NCI-H2171 treated with DMSO at 0.1 percent for 48 hours (cell line): ENCODE measurements around the gene CEBPG.

Source experiments
- DNase-seq: peaks from one replicate; lab custom pipeline; 2025; lab: John Stamatoyannopoulos, UW

Gene CEBPG

DNA sequence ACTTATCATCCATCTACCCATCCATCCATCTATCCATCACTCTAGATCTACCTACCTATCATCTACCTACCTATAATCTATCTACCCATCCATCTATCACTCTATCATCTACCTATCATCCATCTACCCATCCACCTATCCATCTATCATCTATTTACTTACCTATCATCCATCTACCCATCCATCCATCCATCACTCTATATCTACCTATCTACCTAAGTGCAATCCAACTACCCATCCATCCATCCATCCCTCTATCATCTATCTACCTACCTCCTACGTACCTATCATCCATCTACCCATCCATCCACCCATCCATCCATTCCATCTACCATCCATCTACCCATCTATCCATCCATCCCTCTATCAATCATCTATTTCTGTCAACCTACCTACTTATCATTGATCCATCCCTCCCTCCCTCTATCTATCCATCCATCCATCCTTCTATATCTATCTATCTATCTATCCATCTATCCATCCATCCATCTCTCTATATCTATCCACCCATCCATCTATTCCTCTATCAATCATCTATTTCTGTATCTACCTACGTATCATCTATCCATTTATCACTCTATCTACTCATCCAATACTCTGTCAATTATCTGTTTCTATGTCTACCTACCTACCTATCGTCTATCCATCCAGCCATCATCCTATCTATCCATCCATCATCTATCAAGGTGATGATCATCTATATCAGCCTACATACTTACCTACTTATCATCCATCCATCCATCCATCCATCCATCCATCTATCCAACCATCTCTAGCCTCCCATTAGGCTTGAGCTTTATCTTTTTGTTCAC is 49.1 kb downstream of the CEBPG start:
- DNase-seq, result no peak

DNA sequence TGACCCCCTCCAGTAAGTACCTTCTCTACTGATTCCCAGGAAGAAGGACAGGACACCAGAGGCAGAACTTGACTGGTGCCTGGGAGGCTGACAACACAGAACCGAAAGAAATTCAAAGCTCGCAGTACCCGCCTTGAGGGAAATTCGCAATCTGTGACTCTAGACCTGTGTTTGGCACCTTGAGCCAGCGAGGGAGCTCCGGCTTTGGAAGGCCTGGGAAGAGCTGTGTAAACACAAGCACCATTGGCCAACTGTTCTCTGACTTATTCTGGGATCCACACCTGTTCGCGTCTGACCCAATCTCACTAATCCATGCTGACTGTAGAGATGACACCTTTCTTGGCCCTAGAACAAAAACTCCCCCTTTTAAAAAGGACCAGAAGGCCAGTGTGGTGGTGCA is 50.7 kb downstream of the CEBPG start:
- no peak for DNase-seq

DNA sequence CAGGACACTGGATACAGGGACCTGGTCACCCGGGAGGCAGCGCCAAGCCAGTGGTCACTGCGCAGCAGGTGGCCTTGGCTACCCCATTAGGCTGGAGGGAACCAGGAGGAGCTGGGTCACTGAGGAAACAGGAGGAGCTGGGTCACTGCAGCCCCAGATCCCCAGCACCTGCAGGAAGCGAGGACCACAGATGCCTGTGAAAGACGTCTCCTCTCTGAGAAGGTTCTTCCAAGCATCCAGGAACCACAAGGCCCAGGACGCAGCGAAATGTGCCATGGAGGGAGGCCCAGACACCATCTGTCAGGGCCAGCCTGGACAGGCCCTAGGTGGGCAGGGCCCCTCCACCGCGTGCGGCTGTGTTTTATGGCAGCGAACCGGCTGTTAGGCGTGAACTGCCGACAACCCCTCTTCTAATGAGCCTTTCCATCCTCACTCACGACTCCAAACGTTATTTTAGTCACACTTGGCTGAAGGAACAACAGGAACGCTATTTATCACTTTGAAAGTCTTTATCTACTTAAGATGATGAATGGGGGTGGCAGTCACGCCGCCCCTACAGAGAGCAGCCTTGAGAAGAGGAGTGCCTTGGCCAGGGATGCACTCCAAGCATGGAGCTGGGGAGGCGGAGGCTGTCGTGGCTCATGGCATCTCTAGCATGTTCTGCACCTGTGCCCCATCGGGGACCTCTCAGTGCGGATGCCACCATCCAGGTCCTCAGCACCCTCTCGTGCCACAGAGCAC is 53.3 kb downstream of the CEBPG start:
- peak; percentile 68 for DNase-seq

DNA sequence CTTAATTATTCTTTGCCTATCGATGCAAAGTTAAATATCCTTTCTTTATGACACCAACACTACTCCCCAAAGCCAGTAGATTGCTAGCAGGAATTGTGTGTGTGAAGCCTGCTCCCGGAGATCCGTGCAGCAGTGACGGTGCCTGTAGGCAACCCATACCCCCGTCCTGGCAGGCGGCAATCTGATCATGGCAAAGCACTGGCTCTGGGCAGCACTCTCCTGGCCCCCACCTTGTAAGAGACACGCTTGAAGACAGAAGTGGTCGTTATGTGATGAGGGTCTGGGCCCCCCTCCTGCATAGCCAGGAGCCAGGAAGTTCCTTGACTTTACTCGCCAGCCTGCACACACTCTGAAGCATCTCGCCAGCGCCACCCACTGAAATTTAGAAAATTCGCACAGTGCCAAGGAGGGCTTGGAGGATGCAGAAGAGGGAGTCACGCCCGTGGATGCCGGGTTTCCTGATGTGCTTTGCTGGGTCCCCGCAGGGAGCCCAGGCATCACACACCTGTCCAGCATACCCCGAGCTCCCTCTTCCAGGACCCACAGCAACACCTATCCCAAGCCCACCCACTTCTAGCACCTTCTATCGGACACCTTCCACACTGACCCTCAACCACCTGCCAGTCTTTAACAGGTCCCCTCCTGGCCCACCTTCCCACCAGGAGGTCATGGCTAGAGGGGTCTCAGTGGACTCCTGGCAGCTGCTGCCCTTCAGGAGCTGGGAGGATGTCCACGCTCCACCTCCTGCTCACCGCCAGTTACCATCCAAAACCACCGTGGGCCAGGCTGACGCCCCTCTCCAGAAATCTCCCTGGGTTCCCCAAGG is 54.5 kb downstream of the CEBPG start:
- no peak for DNase-seq

DNA sequence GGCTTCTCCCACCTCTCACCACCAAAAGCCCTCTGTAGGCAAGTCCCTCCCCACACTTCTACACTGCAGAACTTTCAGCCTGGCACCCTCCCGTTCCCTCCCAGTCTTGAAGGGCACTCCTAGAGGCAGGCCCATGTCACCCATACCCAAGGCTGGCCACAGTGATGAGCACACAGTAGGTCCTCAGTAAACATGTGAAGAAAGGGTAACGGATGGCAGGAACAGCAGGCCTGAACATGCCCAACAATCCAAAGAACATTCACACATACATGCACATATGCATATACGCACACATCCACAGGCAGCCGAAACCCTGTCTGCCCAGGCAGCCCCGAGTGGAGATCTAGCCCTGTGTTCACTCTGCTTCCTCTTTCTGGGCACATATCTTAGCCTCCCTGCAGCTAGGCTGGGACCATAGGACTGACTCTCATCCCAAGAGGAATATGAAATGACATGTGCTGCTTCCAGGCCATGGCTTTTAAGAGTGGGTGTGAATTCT is 55.2 kb downstream of the CEBPG start:
- DNase-seq, result no peak

DNA sequence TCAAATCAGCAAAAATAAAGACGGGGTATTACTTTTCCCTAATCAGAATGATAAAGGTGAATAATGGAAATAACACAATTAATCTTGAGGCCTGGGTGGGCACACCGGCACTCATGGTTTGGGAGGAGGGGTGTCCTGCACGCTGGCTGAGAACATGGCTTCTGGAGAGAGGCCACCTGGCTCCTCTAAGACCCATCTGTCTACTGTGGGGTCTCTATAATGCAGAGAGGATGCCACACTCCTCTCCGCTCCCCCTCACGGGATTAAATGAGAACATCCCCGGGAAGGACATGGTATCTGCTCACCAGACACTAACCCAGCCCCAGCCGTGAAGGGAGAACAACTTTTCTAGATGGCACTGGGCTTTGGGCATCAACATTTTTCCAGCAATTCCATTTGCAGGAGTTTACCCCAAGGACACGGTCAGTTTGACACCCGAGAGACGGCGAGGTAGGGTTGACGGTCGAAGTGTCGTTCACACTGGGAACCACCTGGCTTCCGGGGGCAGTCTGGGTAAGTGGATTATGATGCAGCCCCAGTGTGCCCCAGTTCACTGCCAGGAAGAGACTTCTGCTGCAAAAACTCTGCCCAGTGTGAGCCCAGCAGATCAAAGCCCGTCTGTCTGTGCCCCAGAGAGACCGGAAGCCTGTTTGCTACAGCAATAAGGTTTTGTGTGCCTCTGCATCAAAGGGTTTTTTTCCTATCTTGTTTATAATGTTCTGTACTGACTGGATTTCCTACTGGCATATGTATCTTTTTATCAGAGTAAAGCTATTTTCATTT is 56.6 kb downstream of the CEBPG start:
- peak; percentile 19 for DNase-seq

DNA sequence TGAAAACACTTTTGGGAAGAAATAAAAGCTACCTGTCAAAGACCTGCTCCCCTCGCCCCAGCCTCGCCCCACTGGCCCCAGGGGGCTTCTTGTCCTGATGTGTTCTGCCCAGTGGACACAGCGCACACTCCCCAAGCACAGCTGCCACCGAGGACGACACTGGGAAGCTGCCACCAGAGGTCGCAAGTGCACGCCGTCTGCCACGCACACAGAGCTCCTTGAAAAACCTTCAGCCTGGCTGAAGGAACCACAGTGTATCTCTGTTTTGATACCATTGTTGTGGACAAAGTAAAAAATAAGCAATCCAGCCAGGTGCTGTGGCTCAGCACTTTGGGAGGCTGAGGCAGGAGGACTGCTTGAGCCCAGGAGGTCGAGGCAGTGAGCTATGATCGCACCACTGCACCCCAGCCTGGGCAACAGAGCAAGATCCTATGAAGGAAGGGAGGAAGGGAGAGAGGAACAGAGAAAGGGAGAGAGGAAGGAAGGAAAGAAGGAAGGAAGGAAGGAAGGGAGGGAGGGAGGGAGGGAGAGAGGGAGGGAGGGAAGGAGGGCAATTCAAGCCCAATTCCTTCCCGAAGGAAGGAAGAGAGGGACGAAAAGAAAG is 57.3 kb downstream of the CEBPG start:
- peak; percentile 81 for DNase-seq

DNA sequence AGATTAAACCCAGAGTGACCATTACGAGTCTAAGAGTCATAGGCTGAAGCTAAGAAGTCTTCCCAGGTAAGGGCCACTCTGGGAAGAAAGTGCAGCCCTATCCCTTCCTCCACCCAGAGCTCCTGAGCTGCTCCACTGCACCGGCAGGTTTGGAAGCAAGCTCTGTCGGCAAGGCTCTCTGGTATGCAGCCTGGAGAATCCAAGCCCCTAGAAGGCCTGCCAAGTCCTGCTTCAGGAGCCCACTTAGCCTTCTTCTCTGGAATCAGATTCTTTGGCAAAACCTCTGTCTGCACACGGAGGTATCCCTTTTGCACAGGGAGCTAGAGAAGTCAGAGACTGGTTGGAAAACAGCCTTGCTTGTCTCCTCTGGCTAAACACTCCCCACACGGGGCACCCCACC is 58.5 kb downstream of the CEBPG start:
- DNase-seq, result peak; percentile 81
